ENCODE data around the gene TSHZ2.

TSHZ2 gene

DNA sequence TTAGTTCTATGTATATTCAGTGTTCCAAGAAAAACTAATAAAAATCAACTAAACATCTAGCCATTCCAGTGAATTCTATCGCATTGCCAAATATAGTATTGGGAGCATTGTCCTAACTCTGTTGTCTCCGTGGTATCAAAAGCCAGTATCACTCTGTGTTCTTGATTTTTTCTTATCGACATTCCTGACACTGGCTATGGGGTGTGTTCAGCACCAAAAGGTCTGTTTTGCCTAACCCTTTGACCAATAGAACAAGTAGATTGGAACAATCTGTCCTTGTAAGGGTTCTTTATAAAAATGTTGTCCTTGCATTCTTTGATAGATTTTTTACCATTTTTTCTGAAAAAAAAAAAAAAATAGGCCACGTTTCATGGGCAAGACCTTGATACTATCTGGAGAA lies 161.5 kb downstream of the TSHZ2 start:
- DNase-seq (ENCODE audit: low read depth), result no peak

DNA sequence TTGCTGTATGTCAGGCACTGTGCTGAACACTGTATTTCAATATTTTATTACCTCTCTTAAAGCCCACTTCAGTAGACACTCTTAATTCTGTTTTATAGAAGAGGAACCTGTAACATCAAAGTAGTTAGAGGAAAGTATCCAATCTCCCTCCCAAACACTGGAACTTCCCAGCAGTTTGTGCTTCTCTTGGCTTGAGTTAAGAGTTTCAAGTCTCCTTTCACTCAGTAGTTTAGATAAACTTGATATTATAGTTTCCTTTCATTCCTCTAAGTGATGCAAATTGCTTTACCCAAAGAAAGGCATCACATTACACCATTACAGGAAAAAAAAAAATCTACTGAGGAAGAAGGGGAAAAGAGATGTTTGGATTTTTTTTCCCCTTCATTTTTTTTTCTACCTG lies 164.3 kb downstream of the TSHZ2 start:
- DNase-seq (ENCODE audit: low read depth), result no peak

DNA sequence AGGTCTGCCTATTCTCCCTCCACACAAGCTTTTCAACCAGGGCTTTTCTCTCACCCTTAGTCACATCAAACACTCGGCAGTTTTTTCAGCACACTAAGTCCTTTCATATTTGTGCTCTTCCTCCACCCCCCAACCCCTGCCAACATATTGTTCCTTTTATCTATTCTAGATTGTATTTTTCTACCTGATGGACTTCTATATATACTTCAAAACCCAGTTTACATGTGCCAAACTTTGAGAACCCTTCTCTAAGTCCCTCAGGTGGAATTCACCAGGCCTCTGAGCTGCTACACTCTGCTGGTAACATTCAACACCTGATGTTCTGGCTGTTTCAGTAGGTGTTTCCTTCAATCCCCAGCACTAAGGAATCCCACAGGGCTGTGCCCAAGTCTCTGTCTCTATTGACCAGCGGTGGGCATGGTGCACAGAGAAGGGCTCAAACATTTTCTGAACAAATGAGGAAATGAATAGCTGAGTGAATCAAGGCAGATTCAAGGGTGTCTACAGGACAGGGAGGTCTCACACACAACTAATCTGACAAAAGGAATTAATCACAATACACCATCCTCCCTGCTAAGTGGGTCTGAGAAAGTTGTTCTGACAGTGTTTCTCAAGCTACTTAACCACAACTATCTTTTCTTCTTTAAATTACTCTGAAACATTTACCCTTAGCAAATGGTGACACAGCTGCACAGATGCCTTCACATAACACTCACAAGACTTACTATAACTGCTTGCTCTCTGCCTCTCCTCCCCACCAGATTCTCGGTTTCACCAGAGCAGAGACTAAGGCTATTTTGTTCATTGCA lies 166.5 kb downstream of the TSHZ2 start:
- DNase-seq (ENCODE audit: low read depth), result no peak

DNA sequence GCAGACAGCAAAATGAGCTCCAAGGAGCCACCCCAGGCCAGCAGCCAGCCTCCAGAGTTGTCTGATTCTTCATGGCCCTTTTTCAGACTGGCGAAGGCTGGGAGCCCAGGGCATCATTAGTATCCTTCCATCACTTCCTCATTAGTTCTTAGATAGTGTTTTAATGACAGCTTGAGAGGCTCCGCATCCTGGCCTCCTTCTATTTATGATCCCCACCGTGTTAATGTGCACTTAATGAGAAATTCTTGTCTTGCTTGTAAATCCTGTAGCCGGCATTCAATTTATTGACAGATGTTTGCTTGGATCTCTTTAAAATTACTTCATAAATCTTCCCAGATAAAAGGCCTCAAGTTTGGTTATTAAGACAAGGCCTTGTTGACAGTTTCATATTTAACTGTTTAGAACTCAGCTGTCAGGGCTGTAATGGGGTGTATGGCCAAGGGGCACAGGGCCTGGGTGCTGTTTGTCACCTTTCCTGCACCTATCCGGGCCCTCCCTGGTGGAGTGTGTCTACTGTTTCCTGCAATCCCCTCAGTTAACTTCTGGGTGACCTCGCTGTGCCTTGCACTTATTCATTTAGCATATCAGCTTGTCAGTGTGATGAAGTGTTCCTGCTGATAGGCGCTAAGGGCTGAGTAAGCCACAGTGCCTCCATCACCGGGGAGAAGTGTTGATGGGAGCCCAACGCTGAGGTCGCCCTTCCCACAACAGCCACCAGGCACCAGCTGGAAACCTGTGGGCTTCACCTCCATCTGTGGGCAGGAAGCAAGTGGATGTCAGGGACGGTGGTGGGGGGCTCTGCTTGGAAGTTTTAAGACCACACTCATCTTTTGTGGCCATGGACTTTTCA lies 169.3 kb downstream of the TSHZ2 start:
- no peak for DNase-seq (ENCODE audit: low read depth)

DNA sequence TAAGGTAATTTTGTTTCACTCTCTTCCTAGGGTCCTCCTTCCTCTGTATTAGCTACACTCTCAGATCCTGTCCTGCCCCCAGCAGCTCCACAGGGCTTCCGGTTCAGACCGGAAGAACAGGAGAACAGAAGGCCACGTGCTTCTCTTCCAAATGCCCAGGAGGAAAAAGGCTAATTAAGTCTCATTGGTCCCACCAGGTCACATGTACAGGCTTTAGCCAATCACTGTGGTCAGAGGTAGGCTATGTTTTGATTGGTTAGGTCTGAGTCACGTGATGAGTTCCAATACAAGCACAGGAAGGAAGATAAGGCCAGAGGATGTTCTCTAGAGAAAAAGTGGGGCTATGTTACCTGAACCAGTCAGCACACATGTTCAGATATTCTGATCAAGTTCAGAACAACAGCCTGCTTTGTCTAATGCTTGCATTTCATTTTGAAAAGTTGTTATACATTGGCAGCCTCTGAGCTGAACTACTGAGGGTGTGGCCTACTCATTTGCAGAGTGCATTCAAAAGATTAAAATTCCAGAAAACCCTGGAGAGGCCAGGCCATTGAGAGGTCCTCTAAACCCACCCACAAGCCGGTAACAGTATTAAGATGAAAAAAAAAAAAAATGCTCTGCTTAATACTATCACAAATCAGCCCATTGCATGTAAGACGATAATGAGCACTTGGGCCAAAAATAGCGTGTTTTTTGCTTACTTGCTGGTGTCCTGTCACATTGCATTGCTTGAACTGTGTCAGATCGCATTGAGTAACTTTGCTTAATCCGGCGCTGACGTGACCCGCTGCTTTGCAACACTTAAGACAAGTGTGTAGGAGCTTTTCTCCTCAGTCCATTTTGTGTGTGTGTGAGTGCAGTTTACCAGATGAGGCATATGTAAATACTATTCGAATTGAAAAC lies 170.3 kb downstream of the TSHZ2 start:
- no peak for DNase-seq (ENCODE audit: low read depth)

DNA sequence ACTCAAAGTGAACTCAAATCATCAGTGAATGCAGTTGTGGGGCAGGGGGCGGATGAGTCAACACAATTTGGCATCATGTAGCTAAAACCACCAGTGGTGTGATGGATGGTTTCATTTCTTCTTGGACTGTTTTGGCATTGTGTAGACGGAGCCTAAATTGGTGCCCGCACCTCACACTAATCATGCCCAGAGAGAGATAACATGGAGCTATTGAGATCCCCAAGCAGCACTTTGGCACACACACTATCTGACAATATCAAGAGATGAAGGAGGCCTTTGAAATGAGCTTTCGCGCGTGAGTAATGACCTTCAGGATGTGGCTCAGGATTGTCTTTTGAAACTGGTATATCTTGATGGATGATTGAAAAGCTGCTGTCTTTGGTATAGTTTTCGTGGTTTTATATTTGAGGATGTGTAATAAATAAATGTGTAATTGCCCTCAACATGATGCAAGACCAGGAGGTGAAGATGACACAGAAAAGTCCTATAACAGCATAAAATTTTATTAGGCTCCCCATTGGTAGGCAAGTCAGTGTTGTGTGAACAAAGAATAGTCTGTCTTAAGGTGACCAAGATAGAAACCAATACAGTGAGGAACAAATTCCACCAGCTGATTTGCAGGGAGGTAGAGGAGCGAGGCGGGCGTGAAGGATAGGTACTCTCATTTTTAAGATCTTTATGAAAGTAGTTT lies 174.2 kb downstream of the TSHZ2 start:
- no peak for DNase-seq (ENCODE audit: low read depth)

DNA sequence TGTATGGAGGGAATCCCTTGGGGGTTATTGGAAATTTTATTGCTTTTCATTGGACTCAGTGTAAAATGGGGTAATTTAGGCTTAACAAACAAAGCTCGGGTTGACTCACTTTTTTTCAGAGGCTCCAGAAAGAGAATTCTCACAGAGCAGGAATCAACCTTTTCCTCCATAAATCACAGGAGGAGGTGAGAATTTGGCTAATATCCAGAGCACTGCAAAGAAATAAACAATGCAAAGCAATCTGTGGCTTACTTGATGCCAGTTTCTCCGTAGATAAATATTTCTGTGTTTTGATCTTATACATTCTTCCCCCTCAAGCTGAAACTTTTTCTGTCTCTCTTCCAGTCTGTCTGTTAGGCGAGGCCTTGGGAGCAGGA lies 176.6 kb downstream of the TSHZ2 start:
- DNase-seq (ENCODE audit: low read depth), result no peak

DNA sequence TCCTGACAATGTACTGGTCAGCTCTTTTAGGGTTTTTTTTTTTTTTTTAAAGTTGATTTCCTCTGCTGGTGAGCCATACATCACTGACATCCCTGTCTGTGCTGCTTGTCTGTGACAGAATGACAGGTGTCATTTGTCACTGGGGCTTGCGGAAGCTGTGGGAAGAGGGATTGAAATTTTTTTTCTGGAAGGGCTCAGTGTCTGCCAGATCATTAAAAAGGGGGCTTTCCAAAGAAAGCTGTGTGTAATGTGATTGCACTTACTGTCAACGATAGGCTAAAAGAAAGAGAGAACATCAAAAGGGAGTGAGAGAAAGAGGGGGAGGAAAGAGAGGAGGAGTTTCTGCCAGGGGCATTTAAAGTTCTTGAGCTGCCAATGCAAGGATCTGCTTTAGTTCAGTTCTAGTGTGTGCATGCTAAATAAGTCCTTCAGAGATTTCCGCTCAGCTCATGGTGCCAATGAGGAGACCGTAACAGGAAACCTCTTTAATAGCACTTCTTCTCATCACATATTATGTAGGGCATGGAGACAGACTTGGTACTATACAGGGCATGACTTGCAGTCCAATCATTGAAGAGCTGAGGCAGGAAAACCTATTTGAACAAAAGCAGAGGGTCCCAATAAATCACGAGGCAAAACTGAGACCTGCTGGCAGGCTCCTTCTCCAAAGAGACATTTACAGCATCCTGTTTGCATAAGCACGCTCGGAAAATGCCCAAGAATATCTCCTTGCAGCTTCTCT lies 177.2 kb downstream of the TSHZ2 start:
- no peak for DNase-seq (ENCODE audit: low read depth)

DNA sequence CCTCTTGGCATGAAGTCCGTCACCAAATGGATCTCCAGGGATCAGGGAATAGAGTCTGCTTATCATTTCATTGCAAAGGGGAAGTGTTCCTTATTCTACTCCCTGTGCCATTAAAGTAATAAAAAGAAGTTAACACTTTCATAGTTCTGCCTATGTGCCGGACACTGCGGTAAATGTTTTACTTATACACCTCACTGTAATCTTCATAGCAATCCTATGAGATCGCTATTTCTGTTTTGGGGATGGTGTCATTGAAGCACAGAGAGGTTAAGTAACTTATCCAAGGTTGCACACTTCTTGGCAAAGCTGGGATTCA lies 177.7 kb downstream of the TSHZ2 start:
- DNase-seq (ENCODE audit: low read depth), result no peak

DNA sequence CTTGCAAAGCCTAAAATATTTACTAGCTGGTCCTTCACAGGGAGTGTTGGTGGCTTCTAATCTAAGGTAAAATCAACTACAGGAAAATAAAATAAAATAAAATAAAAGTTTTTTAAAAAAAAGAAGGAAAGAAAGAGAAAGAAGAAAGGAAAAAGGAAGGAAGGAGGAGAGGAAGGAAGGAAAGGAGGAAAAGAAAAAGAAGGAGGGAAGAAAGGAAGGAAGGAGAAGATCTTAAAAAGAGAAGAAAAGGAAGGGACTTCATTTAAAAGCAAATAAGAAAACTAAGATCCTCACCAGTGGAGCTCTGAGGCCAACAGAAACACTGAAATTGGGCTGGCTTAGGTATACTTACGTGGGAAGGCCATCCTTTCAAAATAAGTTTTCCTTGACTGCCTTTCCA lies 178.4 kb downstream of the TSHZ2 start:
- DNase-seq (ENCODE audit: low read depth), result no peak

DNA sequence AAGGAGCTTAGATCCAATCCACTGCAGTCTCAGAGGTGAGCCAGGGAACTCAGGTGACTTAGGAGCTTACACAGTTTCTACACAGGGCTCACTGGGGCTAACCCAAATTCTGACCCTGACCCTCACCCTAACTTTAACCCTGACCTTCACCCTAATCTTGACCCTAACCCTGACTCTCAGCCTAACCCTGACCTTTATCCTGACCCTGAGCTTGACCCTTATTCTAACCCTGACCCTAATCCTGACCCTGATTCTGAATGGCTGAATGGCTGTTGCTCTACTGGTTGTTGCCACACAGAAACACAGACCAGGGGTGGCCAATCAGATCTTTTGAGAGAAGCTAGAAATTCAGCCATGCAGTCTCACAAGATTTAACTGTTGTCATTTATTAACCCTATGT lies 180.1 kb downstream of the TSHZ2 start:
- no peak for DNase-seq (ENCODE audit: low read depth)

DNA sequence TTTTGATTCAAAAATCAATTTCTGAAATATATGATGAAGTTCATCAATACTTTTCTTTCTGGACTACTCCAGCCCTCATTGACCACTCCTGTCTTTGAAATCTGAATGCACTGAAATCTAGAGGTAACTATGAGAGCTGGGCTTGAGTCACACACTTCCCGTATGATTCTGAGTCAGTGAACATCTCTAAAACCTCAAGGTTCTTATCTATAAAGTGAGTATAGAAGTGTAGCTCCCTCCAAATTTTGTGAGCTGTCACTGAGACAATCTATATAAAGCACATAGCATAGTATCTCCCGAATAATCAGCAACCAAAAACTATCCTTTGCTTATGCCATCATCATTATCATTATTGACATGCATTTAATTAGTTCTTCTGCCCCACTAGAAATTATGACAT lies 182.4 kb downstream of the TSHZ2 start:
- no peak for DNase-seq (ENCODE audit: low read depth)

DNA sequence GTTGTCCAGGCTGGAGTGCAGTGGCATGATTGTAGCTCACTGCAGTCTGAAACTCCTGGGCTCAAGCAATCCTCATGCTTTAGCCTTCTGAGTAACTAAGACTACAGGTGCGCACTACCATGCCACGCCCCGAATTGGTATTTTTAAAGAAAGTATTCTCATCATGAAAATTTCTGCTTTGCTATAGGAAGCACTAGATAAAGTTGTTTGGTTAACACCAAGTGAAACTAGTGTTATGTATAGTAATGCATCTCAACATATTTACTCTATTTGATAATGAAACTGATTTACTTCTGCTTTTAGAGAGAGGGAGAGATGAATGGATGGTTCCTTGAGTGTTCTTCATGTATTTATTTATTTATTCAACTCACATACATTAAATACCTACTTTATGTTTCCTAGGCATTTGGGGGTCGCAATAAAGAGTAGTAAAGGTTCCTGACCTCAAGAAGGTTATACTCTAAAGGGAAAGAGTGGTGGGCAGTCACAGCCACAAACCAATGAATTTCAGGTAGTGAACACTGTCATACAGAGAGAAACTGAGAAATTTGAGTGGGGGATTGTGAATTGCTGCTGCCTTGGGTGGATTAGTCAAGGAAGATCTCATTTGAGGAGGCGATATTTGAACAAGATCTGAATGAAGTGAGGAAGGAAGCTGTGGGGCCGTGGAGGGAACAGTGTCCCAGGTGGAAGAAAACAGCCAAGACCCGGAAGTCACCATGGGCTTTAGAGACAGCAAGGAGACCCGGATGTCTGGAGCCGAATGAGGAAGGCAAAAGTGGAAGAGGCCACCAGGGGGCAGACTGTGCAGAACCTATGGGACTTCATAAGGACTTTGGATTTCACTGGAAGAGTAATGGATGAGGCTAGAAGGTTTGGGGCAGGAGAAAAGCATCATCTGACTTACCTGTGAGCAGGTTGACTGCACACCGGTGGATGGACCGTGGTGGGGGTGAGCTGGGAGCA lies 185.6 kb downstream of the TSHZ2 start:
- DNase-seq (ENCODE audit: low read depth), result no peak

DNA sequence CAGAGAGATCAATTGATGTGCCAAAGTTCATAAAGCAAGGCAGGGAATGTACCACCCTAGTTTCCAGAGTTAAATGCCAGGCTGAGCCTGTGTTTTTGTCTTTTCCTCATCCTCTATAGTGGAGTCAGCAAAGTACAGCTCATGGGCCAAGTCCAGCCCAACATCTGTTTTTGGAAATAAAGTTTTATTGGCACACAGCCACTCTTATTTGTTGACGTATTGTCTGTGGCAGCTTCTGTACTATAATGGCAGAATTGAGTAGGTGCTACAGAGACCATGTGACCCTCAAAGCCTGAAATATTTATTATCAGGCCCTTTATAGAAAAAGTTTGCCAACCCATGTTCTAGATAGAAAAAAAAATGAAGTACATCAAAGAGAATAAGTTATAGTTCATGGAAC lies 187.0 kb downstream of the TSHZ2 start:
- no peak for DNase-seq (ENCODE audit: low read depth)

DNA sequence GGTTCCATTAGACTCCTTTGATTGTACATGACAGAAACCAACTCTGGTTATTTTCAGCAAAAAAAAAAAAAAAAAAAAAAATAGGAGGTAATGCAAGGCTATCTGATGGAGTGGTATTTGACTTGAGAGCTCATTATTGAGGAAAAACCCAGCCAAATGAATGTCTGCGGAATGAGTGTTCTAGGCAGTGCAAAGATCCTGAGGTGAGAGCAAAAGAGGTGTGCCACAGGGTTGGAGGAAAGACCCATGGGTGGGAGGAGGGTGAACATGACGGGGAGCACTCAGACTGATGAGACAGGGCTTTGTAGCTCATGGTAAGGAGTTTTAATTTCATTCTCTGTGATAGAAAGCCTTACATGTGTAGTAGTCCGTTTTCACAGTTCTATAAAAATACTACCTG lies 188.9 kb downstream of the TSHZ2 start:
- DNase-seq (ENCODE audit: low read depth), result no peak

DNA sequence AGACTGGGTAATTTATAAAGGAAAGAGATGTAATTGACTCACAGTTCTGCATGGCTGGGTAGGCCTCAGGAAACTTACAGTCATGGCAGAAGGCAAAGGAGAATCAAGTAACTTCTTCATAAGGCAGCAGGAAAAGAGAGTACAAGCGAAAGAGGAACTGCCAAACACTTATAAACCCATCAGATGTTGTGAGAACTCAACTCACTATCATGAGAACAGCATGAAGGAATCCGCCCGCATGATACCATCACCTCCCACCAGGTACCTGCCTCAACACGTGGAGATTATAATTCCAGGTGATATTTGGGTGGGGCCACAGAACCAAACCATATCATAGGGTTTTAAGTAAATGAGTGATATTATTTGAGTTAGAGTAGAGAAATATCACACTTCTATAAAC lies 189.3 kb downstream of the TSHZ2 start:
- no peak for DNase-seq (ENCODE audit: low read depth)

DNA sequence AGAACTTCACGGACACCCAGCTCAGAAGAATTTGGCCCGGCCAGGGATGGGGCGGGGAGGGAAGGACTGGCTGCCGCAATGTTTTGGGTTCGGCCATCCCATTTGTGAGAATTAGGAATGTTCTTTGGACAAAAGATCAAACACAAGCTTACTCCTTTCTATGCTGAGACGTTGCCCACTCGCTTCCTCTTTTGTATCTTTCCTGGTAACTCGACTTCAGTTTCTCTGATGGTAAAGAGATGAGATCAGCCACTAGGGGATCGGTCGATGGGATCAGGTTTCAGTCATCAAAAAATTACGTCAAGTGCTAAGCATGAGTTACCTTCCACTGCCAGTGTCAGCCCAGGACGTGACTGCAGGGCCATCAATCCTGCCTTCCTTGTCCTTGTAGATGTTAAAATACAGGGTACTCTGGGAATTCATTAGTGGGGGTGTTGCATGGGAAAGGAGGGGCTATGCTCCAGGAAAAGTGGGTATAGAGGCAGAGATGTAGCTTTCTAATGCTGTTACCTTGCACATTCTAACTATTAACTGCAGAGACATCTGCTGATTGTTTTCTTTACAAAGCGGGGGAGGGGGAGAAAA lies 190.2 kb downstream of the TSHZ2 start:
- no peak for DNase-seq (ENCODE audit: low read depth)

DNA sequence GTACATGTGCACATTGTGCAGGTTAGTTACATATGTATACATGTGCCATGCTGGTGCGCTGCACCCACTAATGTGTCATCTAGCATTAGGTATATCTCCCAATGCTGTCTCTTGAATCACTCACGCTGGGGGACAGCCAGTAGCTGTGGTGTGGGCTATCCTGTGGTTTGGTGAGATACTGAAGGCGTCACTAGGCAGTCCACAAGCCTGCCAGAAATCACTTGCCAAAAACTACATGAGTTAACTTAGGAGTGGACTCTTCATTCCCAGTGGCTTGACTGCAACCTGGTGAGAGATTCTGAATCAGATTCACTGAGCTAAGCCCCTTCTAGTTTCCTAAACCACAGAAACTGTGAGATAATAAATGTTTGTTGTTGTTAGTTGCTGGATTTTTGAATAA lies 191.3 kb downstream of the TSHZ2 start:
- DNase-seq (ENCODE audit: low read depth), result no peak

DNA sequence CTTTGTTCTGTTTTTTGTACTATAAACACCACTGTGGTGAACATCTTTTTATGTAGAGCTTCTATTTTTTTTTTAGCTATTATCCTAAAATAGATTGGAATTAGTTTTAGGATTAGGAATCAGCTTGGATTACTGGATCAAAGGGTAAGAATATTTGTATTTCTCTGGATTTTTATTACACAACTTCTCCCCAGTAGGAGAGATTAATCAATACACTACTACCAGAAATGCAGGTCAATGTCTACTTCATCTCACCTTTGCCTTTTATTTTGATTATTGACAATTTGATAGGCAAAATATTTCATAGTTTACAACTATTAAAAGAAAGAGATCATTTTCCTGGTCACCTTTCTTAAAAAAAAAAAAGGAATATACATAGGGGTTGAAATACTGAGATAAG lies 191.9 kb downstream of the TSHZ2 start:
- DNase-seq (ENCODE audit: low read depth), result no peak

DNA sequence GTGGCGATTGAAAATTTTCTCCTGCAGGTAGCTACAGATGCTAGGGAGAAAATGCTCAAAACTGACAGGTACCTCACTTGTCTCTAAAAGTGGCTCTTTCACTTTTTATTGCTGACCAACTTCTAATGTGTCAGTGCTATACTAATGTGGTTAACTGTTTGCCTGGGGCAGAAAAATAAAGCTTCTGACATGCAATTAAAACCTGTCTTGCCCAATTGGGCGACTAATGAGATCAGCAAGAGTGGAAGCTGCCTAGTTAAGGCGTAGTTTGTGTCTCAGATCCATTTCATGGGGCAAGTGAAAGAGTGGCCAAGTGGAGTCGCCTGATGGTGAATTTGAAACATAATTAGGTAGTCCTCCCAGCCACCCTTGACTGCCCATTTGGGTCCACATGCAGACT lies 193.3 kb downstream of the TSHZ2 start:
- no peak for DNase-seq (ENCODE audit: low read depth)

All from stimulated activated CD8-positive, alpha-beta memory T cell treated with anti-CD3 and anti-CD28 coated beads, Interleukin-15, amount 100 ng/mL, for 24 hours (primary cell).